ENCODE measurements around the gene ZNF555. TPM values are rescaled to one million over a fixed set of nuclear protein-coding genes. Genes with fewer than 3 reads are reported as not detected.
"Not testable (repeated sequence)": the region's sequence is repeated elsewhere in the genome, so short reads cannot be mapped to it uniquely, and the experiment has no call there.

ZNF555 gene
- total RNA-seq, 1 donor from 2014 or later, result 5.9 TPM

- Mint-ChIP-seq H3K9me3 (ENCODE audit: unreplicated experiment) (no peaks in the 10 kb centered on the region), H3K27me3 (ENCODE audit: unreplicated experiment) (no peaks in the 10 kb centered on the region), H3K36me3 (ENCODE audit: unreplicated experiment) (no peaks in the 10 kb centered on the region), H3K4me3 (ENCODE audit: unreplicated experiment) (no peak overlapping the region), H3K4me1 (ENCODE audit: unreplicated experiment) (no peaks in the 10 kb centered on the region), H3K27ac (ENCODE audit: unreplicated experiment) (no peak overlapping the region)
- TF ChIP-seq CTCF (IDR thresholded peaks at IDR 0.05), result no peak
- peak; percentile 83 for DNase-seq (ENCODE audit: extremely low spot score, unreplicated experiment)
These were observed 26.8 kb upstream of the ZNF555 start for GRCh38 chr19:2814426-2814825.

GRCh38 chr19:2815191-2815614 is 26.1 kb upstream of the ZNF555 start:
- Mint-ChIP-seq H3K4me1 (ENCODE audit: unreplicated experiment) (peaks cover under 1% of the 10 kb centered on the region), H3K9me3 (ENCODE audit: unreplicated experiment) (no peaks in the 10 kb centered on the region), H3K4me3 (ENCODE audit: unreplicated experiment) (no peak overlapping the region), H3K27me3 (ENCODE audit: unreplicated experiment) (no peaks in the 10 kb centered on the region), H3K27ac (ENCODE audit: unreplicated experiment) (no peak overlapping the region), H3K36me3 (ENCODE audit: unreplicated experiment) (no peaks in the 10 kb centered on the region)
- no peak for TF ChIP-seq CTCF (IDR thresholded peaks at IDR 0.05)
- no peak for DNase-seq (ENCODE audit: extremely low spot score, unreplicated experiment)

GRCh38 chr19:2815923-2816322 is 25.4 kb upstream of the ZNF555 start:
- TF ChIP-seq CTCF (IDR thresholded peaks at IDR 0.05), result no peak
- Mint-ChIP-seq H3K4me1 (ENCODE audit: unreplicated experiment) (peaks cover 4% of the 10 kb centered on the region), H3K4me3 (ENCODE audit: unreplicated experiment) (no peak overlapping the region), H3K9me3 (ENCODE audit: unreplicated experiment) (no peaks in the 10 kb centered on the region), H3K27me3 (ENCODE audit: unreplicated experiment) (no peaks in the 10 kb centered on the region), H3K36me3 (ENCODE audit: unreplicated experiment) (no peaks in the 10 kb centered on the region), H3K27ac (ENCODE audit: unreplicated experiment) (no peak overlapping the region)
- no peak for DNase-seq (ENCODE audit: extremely low spot score, unreplicated experiment)

- no peak for DNase-seq (ENCODE audit: extremely low spot score, unreplicated experiment)
- H3K4me1 Mint-ChIP-seq (ENCODE audit: unreplicated experiment), result peaks cover 8% of the 10 kb centered on the region
- H3K27ac Mint-ChIP-seq (ENCODE audit: unreplicated experiment), result no peak overlapping the region
- H3K9me3 Mint-ChIP-seq (ENCODE audit: unreplicated experiment), result no peaks in the 10 kb centered on the region
- TF ChIP-seq CTCF (IDR thresholded peaks at IDR 0.05), result no peak
- H3K36me3 Mint-ChIP-seq (ENCODE audit: unreplicated experiment), result no peaks in the 10 kb centered on the region
- no peak overlapping the region for H3K4me3 Mint-ChIP-seq (ENCODE audit: unreplicated experiment)
- no peaks in the 10 kb centered on the region for H3K27me3 Mint-ChIP-seq (ENCODE audit: unreplicated experiment)
These were observed 24.6 kb upstream of the ZNF555 start for GRCh38 chr19:2816641-2817040.

GRCh38 chr19:2817237-2817829 is 23.9 kb upstream of the ZNF555 start:
- H3K9me3 Mint-ChIP-seq (ENCODE audit: unreplicated experiment); H3K27ac Mint-ChIP-seq (ENCODE audit: unreplicated experiment); H3K27me3 Mint-ChIP-seq (ENCODE audit: unreplicated experiment); DNase-seq (ENCODE audit: extremely low spot score, unreplicated experiment); H3K36me3 Mint-ChIP-seq (ENCODE audit: unreplicated experiment); H3K4me1 Mint-ChIP-seq (ENCODE audit: unreplicated experiment); H3K4me3 Mint-ChIP-seq (ENCODE audit: unreplicated experiment): not testable (repeated sequence)
